GM19463 (cell line): ENCODE results near the gene EXOC6B.
"Not testable (repeated sequence)": the region's sequence is repeated elsewhere in the genome, so short reads cannot be mapped to it uniquely, and the experiment has no call there.

Experiments
- ATAC-seq: cut with Tn5 transposase; IDR thresholded peaks from one replicate; pipeline ENCODE4 v1.9.1; 2021; ENCODE audit warnings: mild to moderate bottlenecking, moderate library complexity; ENCODE audit not compliant: unreplicated experiment

EXOC6B gene

GRCh38 chr2:72685638-72686213 lies 140.1 kb downstream of the EXOC6B start:
- no peak for ATAC-seq

GRCh38 chr2:72682061-72682460 lies 143.8 kb downstream of the EXOC6B start:
- no peak for ATAC-seq

- ATAC-seq: no peak
Measured at GRCh38 chr2:72681016-72681995, 144.5 kb downstream of the EXOC6B start.

- ATAC-seq: peak; percentile 79
Measured at GRCh38 chr2:72678024-72678423, 147.8 kb downstream of the EXOC6B start.

GRCh38 chr2:72676341-72677025 lies 149.3 kb downstream of the EXOC6B start:
- no peak for ATAC-seq

GRCh38 chr2:72674982-72675915 lies 150.6 kb downstream of the EXOC6B start:
- no peak for ATAC-seq

GRCh38 chr2:72673279-72673678 lies 152.6 kb downstream of the EXOC6B start:
- no peak for ATAC-seq

- ATAC-seq: no peak
Measured at GRCh38 chr2:72669121-72669520, 156.7 kb downstream of the EXOC6B start.

GRCh38 chr2:72668647-72669046 lies 157.2 kb downstream of the EXOC6B start:
- ATAC-seq: no peak

- ATAC-seq: no peak
Measured at GRCh38 chr2:72665448-72665847, 160.4 kb downstream of the EXOC6B start.

- no peak for ATAC-seq
Measured at GRCh38 chr2:72661985-72662384, 163.8 kb downstream of the EXOC6B start.

- no peak for ATAC-seq
Measured at GRCh38 chr2:72649810-72650209, 176.0 kb downstream of the EXOC6B start.

- not testable (repeated sequence) for ATAC-seq
Measured at GRCh38 chr2:72641221-72641620, 184.6 kb downstream of the EXOC6B start.

GRCh38 chr2:72638600-72639211 lies 187.1 kb downstream of the EXOC6B start:
- no peak for ATAC-seq

GRCh38 chr2:72636210-72636609 lies 189.6 kb downstream of the EXOC6B start:
- ATAC-seq: no peak

- no peak for ATAC-seq
Measured at GRCh38 chr2:72630767-72631166, 195.1 kb downstream of the EXOC6B start.

- ATAC-seq: no peak
Measured at GRCh38 chr2:72629062-72629461, 196.8 kb downstream of the EXOC6B start.

- ATAC-seq: no peak
Measured at GRCh38 chr2:72627083-72627482, 198.8 kb downstream of the EXOC6B start.

- no peak for ATAC-seq
Measured at GRCh38 chr2:72625366-72625765, 200.5 kb downstream of the EXOC6B start.

GRCh38 chr2:72623481-72623880 lies 202.4 kb downstream of the EXOC6B start:
- ATAC-seq: no peak
